HEK293T (cell line): ENCODE measurements around the gene LRRTM4.

Experiments used
- CTCF ChIA-PET: fragments of 350-600 bp; formaldehyde crosslinking; extraction: SDS; loops from one replicate; lab custom pipeline; 2021; ENCODE audit warnings: antibody characterized with exemption, inconsistent platforms; lab: Yijun Ruan, JAX
- POLR2A ChIA-PET: fragments of 350-600 bp; formaldehyde crosslinking; extraction: SDS; loops from one replicate; lab custom pipeline; 2020; ENCODE audit warnings: antibody characterized with exemption, inconsistent platforms; lab: Yijun Ruan, JAX
- DNase-seq: peaks from one replicate; pipeline ENCODE4 v3.0.0; 2012; ENCODE audit warnings: mixed read lengths; ENCODE audit errors: extremely low spot score
- ARNT ChIP-seq: fragments of 450-650 bp; IDR thresholded peaks from 2 replicates; pipeline ENCODE4 v1.6.1; 2017; ENCODE audit warnings: mild to moderate bottlenecking
- BHLHE40 ChIP-seq: fragments of 450-650 bp; IDR thresholded peaks from 2 replicates; pipeline ENCODE4 v1.6.1; 2016; ENCODE audit warnings: mild to moderate bottlenecking, moderate library complexity, borderline replicate concordance
- CTBP1 ChIP-seq: fragments of 450-650 bp; IDR thresholded peaks from 2 replicates; pipeline ENCODE4 v1.6.1; 2016; ENCODE audit warnings: borderline replicate concordance
- ELF4 ChIP-seq: fragments of 450-650 bp; IDR thresholded peaks from 2 replicates; pipeline ENCODE4 v1.6.1; 2017; ENCODE audit warnings: antibody characterized with exemption
- FOXA1 ChIP-seq: fragments of 450-650 bp; IDR thresholded peaks from 2 replicates; pipeline ENCODE4 v1.6.1; 2016; ENCODE audit warnings: mild to moderate bottlenecking
- FOXK2 ChIP-seq: fragments of 450-650 bp; IDR thresholded peaks from 2 replicates; pipeline ENCODE4 v1.6.1; 2016; ENCODE audit warnings: mild to moderate bottlenecking
- FOXM1 ChIP-seq: fragments of 450-650 bp; IDR thresholded peaks from 2 replicates; pipeline ENCODE4 v1.6.1; 2017; ENCODE audit warnings: mild to moderate bottlenecking, borderline replicate concordance
- HDGF ChIP-seq: fragments of 450-650 bp; IDR thresholded peaks from 2 replicates; pipeline ENCODE4 v1.6.1; 2017; ENCODE audit warnings: antibody characterized with exemption, borderline replicate concordance
- L3MBTL2 ChIP-seq: fragments of 450-650 bp; conservative IDR thresholded peaks from 2 replicates; pipeline ENCODE4 v1.6.1; 2016; ENCODE audit warnings: mild to moderate bottlenecking
- LEF1 ChIP-seq: fragments of 450-650 bp; IDR thresholded peaks from 2 replicates; pipeline ENCODE4 v1.6.1; 2017; ENCODE audit warnings: mild to moderate bottlenecking, borderline replicate concordance
- NFRKB ChIP-seq: fragments of 450-650 bp; IDR thresholded peaks from 2 replicates; pipeline ENCODE4 v1.6.1; 2016; ENCODE audit warnings: mild to moderate bottlenecking, moderate library complexity
- SP1 ChIP-seq: fragments of 450-650 bp; IDR thresholded peaks from 2 replicates; pipeline ENCODE4 v1.6.1; 2017
- SUZ12 ChIP-seq: fragments of 450-650 bp; IDR thresholded peaks from 2 replicates; pipeline ENCODE4 v1.6.1; 2016; ENCODE audit warnings: mild to moderate bottlenecking
- TARDBP ChIP-seq: fragments of 450-650 bp; IDR thresholded peaks from 2 replicates; pipeline ENCODE4 v1.6.1; 2016
- ZNF384 ChIP-seq: fragments of 450-650 bp; IDR thresholded peaks from 2 replicates; pipeline ENCODE4 v1.6.1; 2016
- TF ChIP-seq, protein P1 (sequence below): fragments of 450-650 bp; IDR thresholded peaks from 2 replicates; pipeline ENCODE4 v1.6.1; 2016

The LRRTM4 gene

DNA sequence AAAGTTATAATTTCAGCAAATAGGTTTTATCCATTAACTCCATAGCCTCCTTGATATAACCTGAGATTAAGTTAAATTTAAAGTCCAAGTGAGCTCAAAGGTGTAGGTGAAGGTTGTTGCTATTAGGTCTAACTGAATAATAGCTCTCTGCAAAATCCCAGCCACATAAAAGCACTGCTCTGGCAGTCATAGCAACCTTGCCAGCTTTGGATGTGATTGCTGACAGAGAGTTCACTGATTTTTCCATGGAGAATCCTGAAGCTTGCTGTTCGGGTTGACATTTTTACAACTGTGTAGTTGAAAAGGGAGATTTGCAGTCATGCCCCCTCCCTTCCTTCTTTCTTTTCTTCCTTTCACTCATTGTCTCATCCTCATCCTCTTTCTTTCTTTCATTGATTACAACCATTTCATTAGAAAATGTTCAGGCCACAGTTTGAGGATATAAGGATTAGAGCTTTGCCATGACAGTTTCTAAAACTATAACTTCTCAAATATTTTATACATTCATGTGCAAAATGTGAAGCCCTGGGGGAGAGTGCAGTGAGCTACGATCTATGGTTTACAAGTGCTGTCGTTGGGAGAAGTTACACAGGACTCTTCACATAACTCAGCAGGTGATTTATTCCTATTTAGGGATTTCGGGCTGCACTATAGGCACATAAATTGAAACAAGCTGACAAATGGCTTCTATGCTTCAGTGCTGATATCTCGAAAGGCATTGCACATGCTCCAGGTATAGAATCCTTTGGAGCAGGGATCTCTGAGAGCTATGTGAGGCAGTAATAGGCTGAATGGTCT is 193.8 kb downstream of the LRRTM4 start:
- TF ChIP-seq ELF4, result no peak
- TF ChIP-seq, protein P1, sequence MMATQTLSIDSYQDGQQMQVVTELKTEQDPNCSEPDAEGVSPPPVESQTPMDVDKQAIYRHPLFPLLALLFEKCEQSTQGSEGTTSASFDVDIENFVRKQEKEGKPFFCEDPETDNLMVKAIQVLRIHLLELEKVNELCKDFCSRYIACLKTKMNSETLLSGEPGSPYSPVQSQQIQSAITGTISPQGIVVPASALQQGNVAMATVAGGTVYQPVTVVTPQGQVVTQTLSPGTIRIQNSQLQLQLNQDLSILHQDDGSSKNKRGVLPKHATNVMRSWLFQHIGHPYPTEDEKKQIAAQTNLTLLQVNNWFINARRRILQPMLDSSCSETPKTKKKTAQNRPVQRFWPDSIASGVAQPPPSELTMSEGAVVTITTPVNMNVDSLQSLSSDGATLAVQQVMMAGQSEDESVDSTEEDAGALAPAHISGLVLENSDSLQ, result peak; percentile 64
- CTCF ChIA-PET, result no interaction called here
- peak; percentile 8 for DNase-seq
- POLR2A ChIA-PET, result no interaction called here

DNA sequence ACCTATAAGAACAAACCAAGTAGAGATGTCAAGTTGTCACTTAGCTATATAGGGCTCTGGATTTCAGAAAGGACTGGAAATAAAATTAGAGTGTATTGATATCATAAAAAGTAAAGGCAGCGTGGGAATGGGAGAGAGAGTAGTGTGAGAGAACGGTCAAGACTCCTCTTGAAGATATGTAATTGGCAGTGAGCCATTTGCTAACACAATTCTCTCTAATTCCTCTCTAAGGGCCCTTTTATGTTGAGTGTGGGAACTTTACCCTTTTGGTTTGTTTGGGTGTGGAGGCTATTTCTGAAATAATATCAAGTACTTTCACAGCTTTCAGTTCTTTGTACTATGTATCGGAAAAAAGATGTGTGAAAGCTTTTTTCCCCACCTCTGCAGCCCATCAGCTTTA is 196.8 kb downstream of the LRRTM4 start:
- TF ChIP-seq L3MBTL2, result no peak
- DNase-seq, result no peak
- CTCF ChIA-PET, result no interaction called here
- POLR2A ChIA-PET, result no interaction called here

DNA sequence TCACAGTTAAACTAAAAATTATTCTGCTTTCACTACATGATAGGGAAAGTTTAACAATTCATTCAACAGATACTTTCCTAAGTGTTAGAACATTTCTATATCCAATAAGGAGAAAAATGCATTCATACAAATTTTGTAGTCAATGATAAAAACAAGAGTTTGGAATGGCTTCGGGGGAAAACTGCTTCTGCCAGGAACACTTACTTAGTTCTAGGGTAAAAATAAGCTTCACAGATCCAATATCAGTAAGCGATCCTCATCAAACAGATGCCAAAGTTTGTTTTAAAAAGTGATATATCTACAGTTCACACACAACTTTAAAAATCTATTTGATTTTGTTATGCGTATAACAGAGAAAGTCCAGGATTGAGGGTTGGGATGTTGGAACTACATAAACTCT is 199.7 kb downstream of the LRRTM4 start:
- DNase-seq, result no peak
- CTCF ChIA-PET, result no interaction called here
- no peak for TF ChIP-seq FOXK2
- TF ChIP-seq L3MBTL2, result no peak
- POLR2A ChIA-PET, result no interaction called here

DNA sequence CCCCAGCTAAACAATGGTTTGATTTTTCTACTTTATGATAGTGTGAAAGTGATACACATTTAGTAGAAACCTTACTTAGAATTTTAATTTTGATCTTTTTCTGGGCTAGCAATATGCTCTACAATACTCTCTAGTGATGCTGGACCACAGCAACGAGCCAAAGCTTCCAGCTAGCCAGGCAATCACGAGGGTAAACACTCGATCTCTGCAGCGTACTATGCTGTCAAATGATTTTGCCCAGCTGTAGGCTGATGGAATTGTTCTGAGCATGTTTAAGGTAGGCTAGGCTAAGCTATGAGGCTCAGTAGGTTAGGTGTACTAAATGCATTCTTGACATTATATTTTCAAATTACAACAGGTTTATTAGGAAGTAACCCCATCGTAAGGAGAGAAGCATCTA is 207.5 kb downstream of the LRRTM4 start:
- no peak for DNase-seq
- TF ChIP-seq LEF1 (no peak), ELF4 (no peak), FOXM1 (no peak), HDGF (no peak), SUZ12 (no peak), NFRKB (no peak), ZNF384 (no peak), SP1 (no peak), L3MBTL2 (no peak), ARNT (no peak), CTBP1 (no peak), FOXA1 (no peak)
- TF ChIP-seq, protein P1, result no peak
- ChIA-PET CTCF (no interaction called here), POLR2A (no interaction called here)

DNA sequence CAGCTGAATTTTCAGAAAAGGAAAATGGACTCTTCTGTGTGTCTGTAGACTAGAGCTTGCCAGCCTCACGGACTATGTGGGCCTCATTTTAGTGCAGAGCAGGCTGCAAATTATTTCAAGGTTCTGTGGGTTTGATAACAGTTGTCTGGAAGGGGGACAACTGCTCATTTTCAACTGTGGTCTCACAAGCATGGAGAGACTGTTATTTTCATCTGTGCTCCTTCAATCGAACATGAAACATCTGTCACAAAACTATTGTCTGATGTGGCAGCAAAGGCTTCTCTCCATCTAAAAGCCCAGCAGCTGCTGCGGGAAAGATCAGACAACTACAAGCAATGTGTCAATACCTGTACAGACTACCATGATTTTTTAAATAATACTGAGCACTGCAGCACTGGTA is 211.8 kb downstream of the LRRTM4 start:
- no peak for TF ChIP-seq CTBP1
- CTCF ChIA-PET, result no interaction called here
- POLR2A ChIA-PET, result no interaction called here
- no peak for DNase-seq

DNA sequence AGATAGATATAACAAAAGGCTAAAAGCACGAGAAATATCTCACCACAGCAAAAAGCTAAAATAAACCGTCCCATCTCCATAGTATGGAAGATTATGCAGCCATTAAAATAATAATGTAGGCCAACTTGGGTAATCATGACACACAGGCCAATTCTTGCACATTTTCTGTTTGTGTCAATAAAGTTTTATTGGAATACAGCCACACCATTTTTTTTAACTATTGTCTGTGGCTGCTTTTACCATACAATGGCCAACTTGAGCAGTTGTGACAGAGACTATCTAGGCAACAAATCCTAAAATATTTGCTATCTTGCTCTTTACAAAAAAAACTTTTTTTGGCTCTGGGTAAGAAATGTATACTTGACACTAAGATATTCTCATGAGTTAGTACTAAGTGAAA is 212.5 kb downstream of the LRRTM4 start:
- no peak for DNase-seq
- no peak for TF ChIP-seq SP1
- TF ChIP-seq FOXK2, result no peak
- TF ChIP-seq FOXA1, result no peak
- no peak for TF ChIP-seq L3MBTL2
- TF ChIP-seq BHLHE40, result no peak
- no peak for TF ChIP-seq FOXM1
- TF ChIP-seq CTBP1, result no peak
- no peak for TF ChIP-seq LEF1
- no peak for TF ChIP-seq SUZ12
- no peak for TF ChIP-seq ARNT
- no peak for TF ChIP-seq HDGF
- ChIA-PET POLR2A (no interaction called here), CTCF (no interaction called here)

DNA sequence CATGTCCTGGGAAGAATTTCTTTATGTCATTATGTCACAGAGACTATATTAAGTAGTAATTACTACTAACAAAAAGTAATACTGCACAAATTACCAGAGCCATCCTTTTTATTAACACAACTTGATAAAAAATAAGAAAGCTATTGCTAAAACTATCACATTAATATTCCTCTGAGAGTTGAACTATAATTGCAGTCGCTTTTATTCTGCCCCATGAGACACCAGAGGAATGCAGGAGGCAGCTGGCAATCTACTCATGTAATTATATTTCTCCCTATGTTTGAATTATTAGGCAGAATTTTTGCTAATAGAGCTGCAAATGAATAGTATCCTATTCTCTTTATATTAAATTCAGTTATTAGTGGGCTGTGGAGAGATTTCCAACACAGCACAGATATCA is 220.7 kb downstream of the LRRTM4 start:
- ChIA-PET CTCF (no interaction called here), POLR2A (no interaction called here)
- TF ChIP-seq ELF4 (no peak), LEF1 (no peak), FOXK2 (no peak), L3MBTL2 (no peak), BHLHE40 (no peak), HDGF (no peak), NFRKB (no peak), CTBP1 (no peak), ZNF384 (no peak), TARDBP (no peak), FOXM1 (no peak), ARNT (no peak), SUZ12 (no peak), FOXA1 (no peak)
- TF ChIP-seq, protein P1, result no peak
- no peak for DNase-seq
